GM19455 (cell line): ENCODE results near the gene PTN.

Experiments
- ATAC-seq: cut with Tn5 transposase; IDR thresholded peaks from one replicate; pipeline ENCODE4 v1.9.1; 2021; ENCODE audit not compliant: unreplicated experiment

The PTN gene

GRCh38 chr7:137324796-137325696, 18.5 kb downstream of the PTN start:
- no peak for ATAC-seq

- ATAC-seq = no peak
These were observed 26.7 kb downstream of the PTN start for GRCh38 chr7:137316648-137317353.

- no peak for ATAC-seq
These were observed 30.3 kb downstream of the PTN start for GRCh38 chr7:137313201-137313600.

- ATAC-seq = no peak
These were observed 36.8 kb downstream of the PTN start for GRCh38 chr7:137306748-137307147.

GRCh38 chr7:137305901-137306621, 37.5 kb downstream of the PTN start:
- ATAC-seq = no peak

GRCh38 chr7:137304624-137305235, 38.8 kb downstream of the PTN start:
- ATAC-seq = no peak

GRCh38 chr7:137304165-137304564, 39.4 kb downstream of the PTN start:
- ATAC-seq = no peak

GRCh38 chr7:137302081-137302480, 41.5 kb downstream of the PTN start:
- no peak for ATAC-seq

GRCh38 chr7:137298464-137298794, 45.1 kb downstream of the PTN start:
- ATAC-seq = no peak

GRCh38 chr7:137297551-137298463, 45.7 kb downstream of the PTN start:
- ATAC-seq = no peak

GRCh38 chr7:137296576-137296975, 47.0 kb downstream of the PTN start:
- ATAC-seq = no peak

- no peak for ATAC-seq
These were observed 47.7 kb downstream of the PTN start for GRCh38 chr7:137295739-137296324.

GRCh38 chr7:137289101-137289500, 54.4 kb downstream of the PTN start:
- no peak for ATAC-seq

- ATAC-seq = no peak
These were observed 55.8 kb downstream of the PTN start for GRCh38 chr7:137287651-137288258.

GRCh38 chr7:137283153-137283552, 60.4 kb downstream of the PTN start:
- ATAC-seq = no peak

GRCh38 chr7:137282043-137282442, 61.5 kb downstream of the PTN start:
- no peak for ATAC-seq

GRCh38 chr7:137276189-137276588, 67.3 kb downstream of the PTN start:
- ATAC-seq = no peak

- ATAC-seq = no peak
These were observed 71.3 kb downstream of the PTN start for GRCh38 chr7:137272249-137272648.

- ATAC-seq = no peak
These were observed 74.3 kb downstream of the PTN start for GRCh38 chr7:137269240-137269639.
